OCI-LY1 (cell line): Measurements from ENCODE around the gene BCKDHB.

Source experiments
- EZH2 ChIP-seq: fragments of 200-600 bp; sonication (generic), shearing (Covaris generic); IDR thresholded peaks from 2 replicates; pipeline ENCODE4 v1.8.0; 2017; ENCODE audit warnings: borderline replicate concordance, mixed run types, mild to moderate bottlenecking, antibody characterized with exemption, low read length, moderate library complexity, mixed read lengths
- TF ChIP-seq, protein P1 (sequence below): fragments of 200-600 bp; sonication (generic), shearing (Covaris generic); IDR thresholded peaks from 2 replicates; pipeline ENCODE4 v1.5.1; 2017; ENCODE audit warnings: mild to moderate bottlenecking, antibody characterized with exemption, low read length, moderate library complexity, mixed read lengths

DNA sequence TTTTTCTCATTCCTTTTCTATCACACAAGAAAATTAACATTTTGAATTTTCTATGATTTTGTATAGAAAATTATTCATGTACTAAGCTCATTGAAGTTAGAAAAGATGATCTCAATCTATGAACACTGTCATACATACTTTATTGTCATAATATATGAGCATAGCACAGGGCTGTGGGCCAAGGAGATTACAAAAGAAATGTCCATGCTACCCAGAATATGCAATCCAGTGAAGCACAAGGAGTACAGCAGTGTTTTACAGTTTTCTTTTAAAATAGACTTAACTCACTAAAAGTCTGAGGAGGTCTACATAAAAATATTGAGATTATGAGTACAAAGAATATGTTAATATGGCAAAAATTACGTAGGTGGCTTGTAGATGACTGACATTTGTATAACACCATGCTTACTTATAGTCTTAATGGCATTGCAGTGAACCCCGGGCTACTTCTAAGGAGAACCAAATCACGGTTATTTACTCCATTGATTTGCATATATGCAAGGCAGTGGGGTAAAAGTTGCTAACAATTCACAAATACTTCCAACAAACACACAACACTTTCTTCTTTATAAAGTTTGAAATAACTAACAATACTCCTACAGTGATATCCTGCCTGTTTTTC, 257.1 kb downstream of the BCKDHB start:
- TF ChIP-seq, protein P1, sequence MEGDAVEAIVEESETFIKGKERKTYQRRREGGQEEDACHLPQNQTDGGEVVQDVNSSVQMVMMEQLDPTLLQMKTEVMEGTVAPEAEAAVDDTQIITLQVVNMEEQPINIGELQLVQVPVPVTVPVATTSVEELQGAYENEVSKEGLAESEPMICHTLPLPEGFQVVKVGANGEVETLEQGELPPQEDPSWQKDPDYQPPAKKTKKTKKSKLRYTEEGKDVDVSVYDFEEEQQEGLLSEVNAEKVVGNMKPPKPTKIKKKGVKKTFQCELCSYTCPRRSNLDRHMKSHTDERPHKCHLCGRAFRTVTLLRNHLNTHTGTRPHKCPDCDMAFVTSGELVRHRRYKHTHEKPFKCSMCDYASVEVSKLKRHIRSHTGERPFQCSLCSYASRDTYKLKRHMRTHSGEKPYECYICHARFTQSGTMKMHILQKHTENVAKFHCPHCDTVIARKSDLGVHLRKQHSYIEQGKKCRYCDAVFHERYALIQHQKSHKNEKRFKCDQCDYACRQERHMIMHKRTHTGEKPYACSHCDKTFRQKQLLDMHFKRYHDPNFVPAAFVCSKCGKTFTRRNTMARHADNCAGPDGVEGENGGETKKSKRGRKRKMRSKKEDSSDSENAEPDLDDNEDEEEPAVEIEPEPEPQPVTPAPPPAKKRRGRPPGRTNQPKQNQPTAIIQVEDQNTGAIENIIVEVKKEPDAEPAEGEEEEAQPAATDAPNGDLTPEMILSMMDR = no peak
- TF ChIP-seq EZH2 = no peak
